NK-92 treated with Interleukin-12 subunit alpha and Interleukin-12 subunit beta, amount 100 ng/mL, for 24 hours (cell line): ENCODE data around the gene SELENOI.
"Not testable (repeated sequence)": the region's sequence is repeated elsewhere in the genome, so short reads cannot be mapped to it uniquely, and the experiment has no call there.

ENCODE experiments used
- DNase-seq: peaks from one replicate; lab custom pipeline; 2025; lab: John Stamatoyannopoulos, UW

Gene SELENOI

GRCh38 chr2:26327291-26328272 is 18.4 kb upstream of the SELENOI start:
- no peak for DNase-seq

DNA sequence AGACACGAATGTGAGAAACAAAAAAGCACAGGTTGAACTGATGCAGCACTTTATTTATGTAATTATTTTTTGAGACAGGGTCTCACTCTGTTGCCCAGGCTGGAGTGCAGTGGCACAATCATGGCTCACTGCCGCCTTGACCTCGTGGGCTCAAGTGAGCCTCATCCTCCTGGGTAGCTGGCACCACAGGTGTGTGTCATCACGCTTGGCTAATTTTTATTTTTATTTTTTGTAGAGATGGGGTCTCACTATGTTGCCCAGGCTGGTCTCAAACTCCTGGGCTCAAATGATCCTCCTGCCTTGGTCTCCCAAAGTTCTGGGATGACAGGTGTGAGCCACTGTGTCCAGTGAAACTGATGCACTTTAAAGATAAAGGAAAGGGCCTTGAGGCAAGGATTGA is 16.9 kb upstream of the SELENOI start:
- not testable (repeated sequence) for DNase-seq

DNA sequence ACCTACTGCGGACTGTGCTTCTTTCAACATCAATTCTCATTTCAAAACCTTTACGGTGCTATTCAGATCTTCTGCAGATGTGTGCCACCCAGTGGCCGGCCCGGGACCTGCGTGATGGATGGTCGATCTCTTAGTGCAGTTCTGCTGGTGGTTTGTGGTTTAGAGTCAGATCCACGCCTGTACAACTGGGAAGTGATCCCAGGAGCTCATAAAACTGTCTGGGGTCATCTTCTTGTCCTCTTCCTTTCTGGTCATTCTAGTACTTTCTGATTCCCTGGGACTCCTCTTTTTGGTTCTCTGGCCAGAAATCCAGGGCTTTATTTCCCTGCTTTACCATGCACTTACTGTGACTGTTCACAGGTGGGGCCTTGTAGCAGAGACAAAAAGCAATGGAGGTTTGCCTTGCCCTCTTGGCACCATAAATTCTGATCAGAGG is 15.8 kb upstream of the SELENOI start:
- peak; percentile 66 for DNase-seq

DNA sequence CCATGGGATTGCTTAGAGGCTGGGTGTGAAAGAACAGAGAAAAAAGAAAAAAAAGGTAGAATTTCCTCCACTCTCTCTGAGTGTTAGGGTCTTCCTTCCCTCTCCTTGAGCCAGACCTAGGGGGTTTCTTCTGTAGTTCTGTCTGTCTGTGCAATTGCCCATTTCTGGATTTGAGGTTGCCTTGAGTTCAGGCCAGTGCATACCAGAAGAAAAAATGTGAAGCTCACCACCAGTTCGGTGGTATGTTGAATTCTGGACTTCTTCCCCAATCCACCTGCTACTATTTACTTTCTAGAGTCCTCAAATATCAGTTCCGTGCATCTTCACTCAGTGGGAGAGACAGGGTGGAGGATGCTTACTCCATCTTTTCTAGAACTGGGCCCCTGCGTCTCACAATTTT is 15.3 kb upstream of the SELENOI start:
- DNase-seq = no peak

- not testable (repeated sequence) for DNase-seq
These were observed 14.6 kb upstream of the SELENOI start for GRCh38 chr2:26331321-26331720.

GRCh38 chr2:26333293-26333692 is 12.7 kb upstream of the SELENOI start:
- no peak for DNase-seq

DNA sequence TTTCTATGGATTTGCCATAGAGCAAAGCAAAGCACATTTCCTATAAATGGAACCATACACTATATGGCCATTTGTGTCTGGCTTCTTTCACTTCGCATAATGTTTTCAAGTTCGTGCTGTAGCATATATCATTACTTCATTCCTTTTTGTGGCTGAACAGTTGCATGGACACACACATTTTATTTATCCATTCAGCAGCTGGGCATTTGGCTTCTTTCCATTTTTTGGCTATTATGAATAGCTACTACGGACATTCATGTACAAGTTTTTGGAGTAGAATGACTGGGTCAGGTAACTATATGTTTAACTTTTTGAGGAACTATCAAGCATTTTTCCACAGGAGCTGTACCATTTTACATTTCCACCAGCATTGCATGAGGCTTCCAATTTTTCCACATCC is 10.7 kb upstream of the SELENOI start:
- DNase-seq = no peak

DNA sequence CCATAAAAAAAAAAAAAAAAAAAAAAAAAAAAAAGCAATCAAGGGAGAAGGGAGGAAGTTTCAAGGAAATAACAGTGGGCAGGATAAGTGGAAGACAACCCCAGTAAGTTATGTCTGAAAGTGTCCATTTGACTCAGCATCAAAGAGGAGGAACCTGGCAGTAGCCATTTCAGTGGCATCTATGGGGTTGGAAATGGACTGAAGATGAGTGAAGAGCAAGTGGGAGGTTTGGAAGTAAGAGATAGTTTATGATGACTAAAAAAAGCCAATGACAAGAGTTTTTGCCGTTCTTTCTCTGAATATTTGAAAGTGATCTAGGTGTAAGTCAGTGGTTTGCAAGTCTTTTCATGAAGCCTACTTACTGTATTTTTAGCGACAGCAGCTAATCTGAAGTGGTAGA is 9.2 kb upstream of the SELENOI start:
- no peak for DNase-seq

GRCh38 chr2:26337298-26337697 is 8.6 kb upstream of the SELENOI start:
- DNase-seq = no peak

DNA sequence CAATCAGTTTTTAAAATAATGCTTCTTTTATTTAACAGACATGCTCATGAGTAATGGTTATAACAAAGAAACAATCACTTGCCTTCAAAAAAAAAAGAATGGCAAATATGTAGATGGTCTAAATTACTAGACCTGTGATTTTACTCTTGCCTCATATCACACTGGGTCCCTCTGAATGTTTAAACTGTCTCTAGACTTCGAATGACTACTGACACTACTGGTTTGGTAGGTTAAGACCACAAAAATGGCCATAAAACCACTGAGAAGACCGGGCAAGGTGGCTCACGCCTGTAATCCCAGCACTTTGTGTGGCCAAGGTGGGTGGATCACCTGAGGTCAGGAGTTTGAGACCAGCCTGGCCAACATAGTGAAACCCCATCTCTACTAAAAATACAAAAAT is 5.1 kb upstream of the SELENOI start:
- no peak for DNase-seq

DNA sequence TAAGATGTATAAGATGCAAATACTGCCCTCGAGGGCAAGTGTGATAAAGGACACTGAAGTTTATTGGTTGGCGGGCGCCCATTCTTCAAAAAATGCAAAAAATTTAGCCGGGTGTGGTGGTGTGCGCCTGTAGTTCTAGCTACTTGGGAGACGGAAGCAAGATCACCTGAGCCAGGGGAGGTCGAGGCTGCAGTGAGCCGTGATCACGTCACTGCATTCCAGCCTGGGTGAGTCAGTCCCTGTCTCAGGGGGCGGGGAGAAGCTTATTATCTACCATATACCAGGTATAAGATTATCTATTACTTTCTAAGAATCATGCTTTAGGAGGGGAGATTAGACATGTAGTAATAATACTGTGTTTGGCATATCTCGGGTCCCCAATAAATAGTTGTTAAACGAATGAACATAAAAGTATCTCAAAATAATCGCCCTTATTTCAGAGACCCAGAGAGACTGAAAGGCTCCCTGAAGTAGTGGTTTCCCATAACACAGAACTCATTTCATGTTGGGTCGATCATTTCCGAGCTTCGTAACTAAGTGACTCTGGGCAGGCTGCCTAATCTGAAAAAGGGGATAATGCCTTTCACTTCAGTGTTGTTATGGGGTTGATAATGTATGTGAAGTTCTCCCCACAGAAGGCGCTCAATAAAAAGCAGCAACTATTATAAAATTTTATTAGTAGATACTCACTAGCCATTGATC is 1.2 kb upstream of the SELENOI start:
- DNase-seq = no peak

- no peak for DNase-seq
These were observed 729 bp upstream of the SELENOI start for GRCh38 chr2:26345283-26345544.

DNA sequence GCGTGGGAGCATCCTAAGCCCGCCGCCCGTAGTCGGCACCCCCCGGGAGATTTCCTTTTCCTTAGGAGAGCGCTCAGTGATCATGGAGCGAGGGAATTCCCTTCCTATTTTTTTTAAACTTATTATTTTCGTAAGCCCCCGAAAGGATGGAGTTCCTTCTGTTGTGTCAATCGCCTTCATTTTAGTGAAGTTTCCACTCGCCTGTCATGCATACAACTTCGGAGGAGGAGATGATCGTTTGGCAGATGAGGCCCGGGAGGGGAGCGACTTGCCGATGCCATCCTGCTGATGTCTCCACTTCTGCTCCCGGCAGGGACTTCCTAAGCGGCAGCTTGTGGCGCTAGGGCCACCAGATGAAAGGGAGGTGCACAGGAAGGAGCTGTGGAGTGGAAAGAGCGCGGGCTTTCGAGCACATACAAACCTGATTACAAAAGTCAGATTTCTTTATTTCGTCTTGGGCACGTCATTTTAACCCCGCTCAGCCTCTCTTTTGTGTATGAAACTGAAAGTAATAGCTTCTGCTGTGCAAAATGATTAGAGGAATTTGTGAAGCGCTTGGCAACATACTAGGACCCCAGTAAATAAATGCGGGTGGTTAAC is 611 bp downstream of the SELENOI start, which contains the start of gene ADGRF3:
ADGRF3 (minus strand) TSS at position 336 of the 600 bp plus-strand sequence. CDS start 555 bp downstream, outside the sequence.
- DNase-seq = peak; percentile 29

- no peak for DNase-seq
These were observed 1.4 kb downstream of the SELENOI start for GRCh38 chr2:26347286-26347865.

GRCh38 chr2:26349690-26350089 is 3.7 kb downstream of the SELENOI start:
- DNase-seq = no peak

DNA sequence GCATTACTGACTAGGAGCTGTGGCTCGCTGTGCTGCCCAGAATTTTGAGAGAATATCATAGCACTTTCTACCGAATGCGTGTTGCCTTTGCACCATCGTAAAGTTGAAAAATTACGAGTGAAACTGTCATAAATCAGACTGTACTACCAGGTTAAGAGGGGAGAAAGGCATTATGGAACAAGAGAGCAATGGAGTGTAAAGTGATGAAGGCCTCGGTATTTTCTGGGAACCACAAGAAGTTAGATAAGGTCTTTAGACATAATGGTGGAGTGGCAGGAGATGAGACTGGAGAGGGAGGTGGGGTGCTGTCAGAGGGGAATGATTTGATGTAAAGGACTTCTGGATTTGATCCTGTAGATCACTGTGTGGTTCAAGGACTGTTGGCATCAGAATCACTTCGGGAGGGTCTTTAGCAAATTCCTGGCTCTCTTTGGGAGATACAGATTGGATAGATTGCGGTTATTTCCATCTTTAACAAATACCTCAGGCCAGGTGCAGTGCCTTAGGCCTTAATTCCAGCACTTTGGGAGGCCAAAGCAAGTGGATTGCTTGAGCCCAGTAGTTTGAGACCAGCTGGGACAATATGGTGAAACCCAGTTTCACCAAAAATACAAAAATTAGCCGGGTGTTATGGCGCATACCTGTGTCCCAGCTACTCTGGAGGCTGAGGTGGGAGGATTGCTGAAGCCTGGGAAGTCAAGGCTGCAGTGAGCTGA is 5.6 kb downstream of the SELENOI start:
- DNase-seq = no peak

DNA sequence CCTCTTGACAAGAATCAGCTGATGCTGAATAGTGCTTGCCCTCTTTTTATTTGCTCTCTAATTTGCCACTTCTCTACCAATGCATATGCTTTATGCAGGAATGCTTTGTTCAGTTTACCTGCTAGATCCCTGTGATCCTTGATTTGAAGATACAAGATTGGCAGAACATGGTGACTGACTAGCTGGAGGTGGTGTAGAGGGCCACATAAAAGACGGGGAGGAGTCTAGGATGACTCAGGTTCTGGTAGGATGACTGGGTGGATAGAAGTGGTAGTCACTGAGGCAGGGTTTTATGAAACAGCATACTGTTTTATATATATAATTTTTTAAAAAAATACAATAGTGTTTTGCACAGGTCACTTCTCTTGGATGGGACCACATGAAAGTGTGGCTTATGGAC is 6.9 kb downstream of the SELENOI start:
- DNase-seq = no peak

- DNase-seq = not testable (repeated sequence)
These were observed 8.5 kb downstream of the SELENOI start for GRCh38 chr2:26354469-26354868.

DNA sequence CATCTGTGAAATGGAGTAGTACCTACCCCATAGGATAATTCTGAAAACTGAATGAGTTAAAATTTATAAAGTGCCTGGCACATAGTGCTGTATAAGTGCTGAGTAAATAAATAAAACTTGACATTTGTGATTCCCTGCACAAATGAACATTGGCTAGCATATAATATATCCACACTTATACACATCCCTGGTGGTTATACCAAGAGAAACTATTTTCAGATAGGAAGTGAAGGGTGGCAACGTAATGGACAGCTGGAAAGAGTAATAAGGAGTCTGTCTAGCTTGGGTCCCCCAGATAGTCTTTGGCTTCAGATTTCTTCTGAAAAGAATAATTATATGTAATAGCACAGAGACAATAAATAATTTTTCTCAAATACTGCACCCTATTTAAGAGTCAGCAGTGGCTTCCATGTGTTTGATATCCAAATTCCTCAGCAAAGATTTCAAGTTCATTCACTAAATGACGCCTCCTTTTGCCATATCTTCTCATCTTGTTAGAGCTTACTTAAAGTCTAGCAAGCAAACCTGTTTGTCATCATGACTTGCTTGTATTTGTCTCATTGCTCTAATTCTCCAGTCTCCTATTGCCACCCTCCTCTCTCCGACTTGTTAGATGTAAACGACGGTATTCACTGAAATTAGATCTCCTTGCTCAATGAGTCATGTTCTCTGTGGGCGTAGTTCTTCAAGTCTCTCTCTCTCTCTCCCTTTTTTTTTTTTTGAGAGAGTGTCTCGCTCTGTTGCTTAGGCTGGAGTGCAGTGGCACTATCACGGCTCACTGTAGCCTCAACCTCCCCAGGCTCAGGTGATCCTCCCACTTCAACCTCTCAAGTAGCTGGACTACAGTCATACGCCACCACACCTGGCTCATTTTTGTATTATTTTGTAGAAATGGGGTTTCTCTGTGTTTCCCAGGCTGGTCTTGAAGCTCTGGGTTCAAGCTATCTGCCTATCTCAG is 9.4 kb downstream of the SELENOI start:
- DNase-seq = no peak

DNA sequence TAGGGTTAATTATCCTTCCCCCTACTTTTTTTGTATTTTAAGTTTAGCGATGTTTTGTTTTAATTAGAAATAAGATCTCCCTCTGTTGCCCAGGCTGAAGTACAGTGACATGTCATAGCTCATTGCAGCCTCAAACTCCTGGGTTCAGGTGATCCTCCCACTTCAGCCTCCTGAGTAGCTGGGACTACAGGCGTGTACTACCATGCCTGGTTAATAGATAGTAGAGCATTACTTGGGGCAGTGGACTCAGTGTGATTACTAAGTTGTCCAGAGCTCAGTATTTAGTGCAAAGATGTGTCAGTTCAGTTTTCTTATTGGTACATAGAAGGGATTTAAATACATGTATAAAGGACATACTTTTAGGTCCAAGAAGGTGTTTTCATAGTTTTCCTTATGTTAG is 10.2 kb downstream of the SELENOI start:
- DNase-seq = no peak

DNA sequence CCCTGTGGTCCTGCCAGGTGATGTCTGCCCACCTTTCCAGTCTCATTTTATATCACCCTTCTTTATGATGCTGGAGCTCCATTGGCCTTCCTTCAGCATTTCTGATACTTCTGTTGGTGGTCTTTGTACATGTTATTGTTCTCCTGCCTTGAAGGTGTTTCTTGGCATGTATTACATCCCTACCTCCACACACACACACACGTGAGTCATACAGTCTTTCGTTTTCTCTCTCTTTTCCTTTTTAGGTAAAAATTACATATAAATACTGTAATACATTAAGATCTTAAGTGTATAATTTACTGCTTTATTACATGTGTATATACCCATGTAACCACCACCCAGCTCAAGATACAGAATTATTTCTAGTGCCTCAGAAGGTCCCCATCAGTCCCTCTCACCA is 10.8 kb downstream of the SELENOI start:
- no peak for DNase-seq
